Spleen (tissue), 7 donors: ENCODE data around the gene HSPBP1.

Experiments
- CTCF ChIP-seq, 11 experiments: fragments of 200-600 bp in 7 of 11; fragments of 450-650 bp in 4 of 11; sonication (generic) in 4 of 11; IDR thresholded peaks in 8 of 11; conservative IDR thresholded peaks in 3 of 11; 1 replicate in 7 of 11; 2 replicates in 4 of 11; pipeline versions ENCODE4 v1.4.0 to v1.8.0; 2016 to 2021; ENCODE audit warnings: antibody characterized with exemption in 11 of 11, inconsistent platforms in 4 of 11, mild to moderate bottlenecking in 1 of 11
- POLR2A ChIP-seq, 3 donors: fragments of 450-650 bp; IDR thresholded peaks; one replicate each; pipeline ENCODE4 v1.5.1; 2017; ENCODE audit warnings: antibody characterized with exemption in 3 of 3, mild to moderate bottlenecking in 1 of 3
- POLR2AphosphoS5 ChIP-seq, 3 donors: sonication (generic); formaldehyde crosslinking; IDR thresholded peaks; one replicate each; pipeline ENCODE4 v1.5.1; 2017; ENCODE audit warnings: antibody characterized with exemption in 3 of 3
- donor health status: DM: no; HTN: no; CAD: no; lungs with moderate emphysema.
- donor health status: DM: no; HTN: no; CAD: no.
- donor health status: DM: no; HTN: no; CAD: no.

DNA sequence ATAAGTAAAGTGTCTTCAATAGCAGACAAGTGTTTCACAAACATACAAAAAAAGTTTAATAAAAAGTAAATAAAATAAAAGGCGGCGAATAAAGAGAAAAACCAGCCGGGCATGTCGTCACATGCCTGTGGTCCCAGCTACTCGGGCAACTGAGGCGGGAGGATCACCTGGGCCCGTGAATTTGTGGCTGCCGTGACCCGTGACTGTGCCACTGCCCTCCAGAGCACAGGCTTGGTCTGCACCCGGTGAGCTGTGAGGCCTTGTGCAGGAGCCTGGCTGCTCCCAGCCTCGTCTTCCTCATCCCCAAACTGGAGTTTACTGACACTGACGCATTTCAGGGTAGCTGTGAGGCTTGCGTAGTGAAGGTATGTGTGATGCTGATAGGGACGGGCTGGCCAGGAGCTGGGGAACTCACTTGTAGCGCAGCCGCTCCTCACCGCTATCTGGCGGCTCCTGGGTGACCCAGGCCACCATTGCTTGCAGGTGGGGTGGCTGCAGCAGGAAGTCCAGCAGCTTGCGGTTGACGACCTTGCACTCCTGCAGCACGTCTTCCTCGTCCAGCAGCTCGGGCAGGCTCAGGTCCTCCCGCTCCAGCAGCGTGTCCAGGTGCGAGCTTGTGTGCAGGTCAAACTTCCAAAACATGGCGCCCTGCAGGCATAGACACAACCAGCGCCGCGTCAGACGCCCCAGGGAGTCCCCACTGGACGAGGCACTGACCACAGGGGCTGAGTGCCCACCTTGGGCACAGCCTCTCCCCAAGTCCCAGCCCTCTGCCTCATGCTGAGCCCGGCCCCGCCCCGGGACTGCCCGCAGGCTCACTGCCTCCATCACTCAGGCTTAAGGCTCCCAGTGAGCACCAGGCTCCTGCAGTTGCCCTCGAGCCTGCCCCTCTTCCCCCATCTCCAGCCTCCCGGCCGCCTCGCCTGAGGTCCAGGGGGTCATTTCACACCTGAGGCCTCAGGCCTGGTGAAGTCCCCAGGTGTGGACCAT, 33.2 kb downstream of the HSPBP1 start:
- TF ChIP-seq CTCF (IDR thresholded peaks at IDR 0.05 in 8 of 11, conservative IDR thresholded peaks at IDR 0.05 in 3 of 11) = no peak
- TF ChIP-seq POLR2A (IDR thresholded peaks at IDR 0.05) = no peak
- peak in 1 of 3 donors; percentile 58 for TF ChIP-seq POLR2AphosphoS5 (IDR thresholded peaks at IDR 0.05)
